Nephron (organoid): ENCODE measurements around the gene TAX1BP1.

Experiments
- H3K27ac Mint-ChIP-seq, 3 experiments: 2 replicates each; pipeline ENCODE4 v1.8.0; 2020; ENCODE audit warnings: mixed read lengths in 3 of 3, mild to moderate bottlenecking in 2 of 3, moderate library complexity in 1 of 3
- H3K27me3 Mint-ChIP-seq: 2 replicates; pipeline ENCODE4 v1.8.0; 2021; ENCODE audit warnings: low read depth, mild to moderate bottlenecking, moderate library complexity, mixed read lengths
- H3K36me3 Mint-ChIP-seq: 2 replicates; pipeline ENCODE4 v1.8.0; 2020; ENCODE audit warnings: low read depth, mixed read lengths
- H3K4me1 Mint-ChIP-seq: 2 replicates; pipeline ENCODE4 v1.8.0; 2020; ENCODE audit warnings: mixed read lengths
- H3K4me3 Mint-ChIP-seq, 3 experiments: 2 replicates each; pipeline ENCODE4 v1.8.0; 2020; ENCODE audit warnings: mild to moderate bottlenecking in 3 of 3, mixed read lengths in 3 of 3, moderate library complexity in 2 of 3
- H3K9me3 Mint-ChIP-seq: 2 replicates; pipeline ENCODE4 v1.8.0; 2020; ENCODE audit warnings: mixed read lengths
- TF ChIP-seq, protein P1 (sequence below), 3 experiments: fragments of 200-600 bp; sonication (generic); IDR thresholded peaks; one replicate each; pipeline ENCODE4 v1.5.0; 2021; ENCODE audit warnings: antibody characterized with exemption in 3 of 3; ENCODE audit not compliant: unreplicated experiment in 3 of 3

TAX1BP1 gene

DNA sequence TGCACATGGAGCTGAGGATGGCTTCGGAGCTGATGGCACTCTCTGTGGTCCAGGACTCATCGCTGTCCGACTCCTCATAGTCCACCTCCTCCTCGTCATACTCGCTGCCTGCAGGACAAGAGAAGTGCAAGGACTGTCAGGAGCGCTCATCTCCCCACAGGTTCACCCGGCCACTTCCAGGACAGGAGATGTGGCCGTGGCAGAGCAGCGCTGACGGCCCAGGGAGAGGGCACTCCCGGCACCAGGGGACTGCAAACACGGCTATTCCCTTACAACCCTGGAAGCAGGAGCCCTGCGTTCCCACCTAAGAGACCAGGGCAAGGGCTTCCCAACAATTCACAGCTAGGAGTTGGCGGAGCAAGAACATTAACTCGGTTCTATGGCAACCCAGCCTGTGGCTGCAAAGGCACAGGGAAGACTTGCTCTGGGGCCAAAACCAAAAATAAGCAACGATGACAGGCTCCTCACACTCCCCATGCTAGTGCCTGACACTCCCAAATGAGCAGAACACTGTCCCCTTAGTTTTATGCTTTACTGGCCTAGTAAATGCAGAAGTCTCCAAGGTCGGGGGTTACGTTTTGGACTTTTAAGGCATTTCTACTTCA lies 100.9 kb downstream of the TAX1BP1 start:
- Mint-ChIP-seq H3K36me3 (peaks cover 3% of the 10 kb centered on the region), H3K4me1 (peaks cover 12% of the 10 kb centered on the region), H3K4me3 (no peak overlapping the region), H3K27ac (no peak overlapping the region), H3K9me3 (no peaks in the 10 kb centered on the region), H3K27me3 (peaks cover 3% of the 10 kb centered on the region)
- TF ChIP-seq, protein P1, sequence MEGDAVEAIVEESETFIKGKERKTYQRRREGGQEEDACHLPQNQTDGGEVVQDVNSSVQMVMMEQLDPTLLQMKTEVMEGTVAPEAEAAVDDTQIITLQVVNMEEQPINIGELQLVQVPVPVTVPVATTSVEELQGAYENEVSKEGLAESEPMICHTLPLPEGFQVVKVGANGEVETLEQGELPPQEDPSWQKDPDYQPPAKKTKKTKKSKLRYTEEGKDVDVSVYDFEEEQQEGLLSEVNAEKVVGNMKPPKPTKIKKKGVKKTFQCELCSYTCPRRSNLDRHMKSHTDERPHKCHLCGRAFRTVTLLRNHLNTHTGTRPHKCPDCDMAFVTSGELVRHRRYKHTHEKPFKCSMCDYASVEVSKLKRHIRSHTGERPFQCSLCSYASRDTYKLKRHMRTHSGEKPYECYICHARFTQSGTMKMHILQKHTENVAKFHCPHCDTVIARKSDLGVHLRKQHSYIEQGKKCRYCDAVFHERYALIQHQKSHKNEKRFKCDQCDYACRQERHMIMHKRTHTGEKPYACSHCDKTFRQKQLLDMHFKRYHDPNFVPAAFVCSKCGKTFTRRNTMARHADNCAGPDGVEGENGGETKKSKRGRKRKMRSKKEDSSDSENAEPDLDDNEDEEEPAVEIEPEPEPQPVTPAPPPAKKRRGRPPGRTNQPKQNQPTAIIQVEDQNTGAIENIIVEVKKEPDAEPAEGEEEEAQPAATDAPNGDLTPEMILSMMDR (IDR thresholded peaks at IDR 0.05; ENCODE audit: unreplicated experiment in 3 of 3), result no peak

DNA sequence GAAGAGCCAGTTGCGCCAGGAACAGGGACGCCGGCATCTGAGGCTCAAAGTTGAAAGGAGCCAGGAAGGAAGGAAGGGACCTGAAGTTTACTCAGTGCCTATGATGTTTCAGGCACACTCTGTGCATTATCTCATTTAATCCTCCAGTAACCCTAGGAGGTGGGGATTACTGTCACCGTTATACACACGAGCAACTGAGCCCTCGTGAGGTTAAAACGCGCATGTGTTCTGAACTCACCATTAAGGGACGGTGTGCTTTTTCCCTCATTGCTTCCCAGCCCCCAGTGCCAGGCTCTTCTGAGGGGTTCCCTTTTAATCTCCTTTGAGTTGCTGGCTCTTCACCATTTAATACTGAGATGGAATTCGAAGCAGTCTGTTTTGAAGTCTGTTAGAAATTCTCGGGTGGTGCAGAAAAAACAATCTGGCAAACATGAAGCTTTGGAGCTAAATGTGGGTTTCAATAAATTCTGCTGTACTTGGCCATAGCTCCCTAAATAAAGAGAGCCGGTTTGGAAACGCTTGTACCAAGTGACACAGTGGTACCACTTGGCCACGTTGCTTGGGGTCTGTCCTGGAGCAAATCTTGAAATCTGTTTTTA lies 102.2 kb downstream of the TAX1BP1 start:
- Mint-ChIP-seq H3K36me3 (no peaks in the 10 kb centered on the region), H3K27ac (no peak overlapping the region), H3K4me3 (no peak overlapping the region), H3K4me1 (peaks cover 12% of the 10 kb centered on the region), H3K9me3 (no peaks in the 10 kb centered on the region), H3K27me3 (peaks cover 3% of the 10 kb centered on the region)
- TF ChIP-seq, protein P1 (IDR thresholded peaks at IDR 0.05; ENCODE audit: unreplicated experiment in 3 of 3), result no peak

DNA sequence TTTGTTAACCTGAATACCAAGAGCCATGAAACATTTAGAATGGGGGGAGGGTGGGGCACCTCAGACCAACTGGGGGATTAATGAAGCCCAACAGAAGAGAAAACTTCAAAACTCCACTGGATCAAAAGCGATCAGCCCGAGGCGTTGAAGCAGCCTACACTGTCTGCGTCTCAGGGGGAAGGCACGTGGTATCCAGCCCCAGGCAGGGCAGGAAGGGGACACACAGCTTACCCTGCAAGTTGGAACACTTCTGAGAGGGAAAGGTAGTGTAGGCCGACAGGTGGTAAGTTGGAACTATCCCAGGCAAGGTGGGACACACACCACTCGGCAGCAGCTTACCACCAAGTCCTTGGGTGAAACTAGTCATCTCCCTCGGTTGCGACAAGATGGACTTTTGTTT lies 102.9 kb downstream of the TAX1BP1 start:
- Mint-ChIP-seq H3K4me1 (peaks cover 12% of the 10 kb centered on the region), H3K9me3 (no peaks in the 10 kb centered on the region), H3K36me3 (no peaks in the 10 kb centered on the region), H3K27me3 (peaks cover 3% of the 10 kb centered on the region), H3K4me3 (no peak overlapping the region), H3K27ac (no peak overlapping the region)
- TF ChIP-seq, protein P1 (IDR thresholded peaks at IDR 0.05; ENCODE audit: unreplicated experiment in 3 of 3), result no peak

DNA sequence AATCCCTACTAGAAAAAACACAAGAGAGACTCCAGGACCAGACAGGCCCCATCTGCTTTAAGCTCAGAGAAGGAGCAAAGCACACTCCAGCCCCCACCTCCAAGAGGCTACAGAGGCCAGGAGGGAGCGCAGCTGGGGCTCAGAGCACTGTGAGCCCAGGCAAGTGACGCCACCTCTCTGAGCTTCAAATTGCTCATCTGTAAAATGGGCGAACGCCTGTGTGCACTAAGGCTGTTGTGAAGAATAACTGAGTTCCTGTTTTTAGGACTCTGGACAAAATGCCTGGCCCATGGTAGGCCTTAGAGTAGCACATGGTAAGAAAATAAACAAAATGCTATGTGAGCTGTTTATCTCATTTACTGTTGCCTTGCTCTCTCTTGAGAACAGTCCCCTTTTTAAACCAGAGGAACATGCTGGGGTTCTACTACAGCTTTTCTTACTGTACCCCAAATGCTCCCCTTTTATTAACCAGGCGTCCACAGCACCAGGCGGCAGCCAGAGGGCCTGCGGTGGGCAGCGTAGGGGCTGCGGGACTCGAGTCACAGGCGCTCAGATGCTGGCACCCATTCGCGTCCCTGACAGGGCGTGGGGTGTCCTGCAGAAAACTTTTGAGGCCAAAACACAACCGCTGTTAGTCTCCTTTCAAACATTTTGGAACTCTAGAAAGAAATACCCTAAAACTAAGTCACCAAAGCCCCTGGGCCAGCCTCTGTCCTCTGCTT lies 103.8 kb downstream of the TAX1BP1 start:
- H3K9me3 Mint-ChIP-seq, result no peaks in the 10 kb centered on the region
- no peak overlapping the region for H3K27ac Mint-ChIP-seq
- TF ChIP-seq, protein P1 (IDR thresholded peaks at IDR 0.05; ENCODE audit: unreplicated experiment in 3 of 3), result no peak
- no peak overlapping the region for H3K4me3 Mint-ChIP-seq
- H3K27me3 Mint-ChIP-seq, result peaks cover 3% of the 10 kb centered on the region
- peaks cover 12% of the 10 kb centered on the region for H3K4me1 Mint-ChIP-seq
- no peaks in the 10 kb centered on the region for H3K36me3 Mint-ChIP-seq

DNA sequence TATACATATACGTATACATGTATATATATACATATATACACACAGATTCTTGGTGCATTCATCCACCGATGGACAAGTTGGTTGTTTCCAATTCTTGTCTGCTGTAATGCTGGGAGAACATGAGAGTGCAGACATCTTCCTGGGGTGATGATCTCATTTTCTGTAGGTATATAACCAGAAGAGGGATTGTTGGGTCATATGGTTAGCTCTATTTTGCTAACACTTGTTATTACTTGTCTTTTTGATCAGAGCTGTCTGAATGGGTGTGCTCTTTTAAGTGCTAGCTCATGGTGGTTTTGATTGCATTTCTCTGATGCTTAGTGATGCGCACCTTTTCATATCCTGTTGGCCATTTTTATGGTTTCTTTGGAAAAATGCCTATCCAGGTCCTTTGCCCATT lies 106.4 kb downstream of the TAX1BP1 start:
- Mint-ChIP-seq H3K4me3 (no peak overlapping the region), H3K4me1 (peaks cover 12% of the 10 kb centered on the region), H3K9me3 (no peaks in the 10 kb centered on the region), H3K27ac (no peak overlapping the region), H3K27me3 (peaks cover 3% of the 10 kb centered on the region), H3K36me3 (no peaks in the 10 kb centered on the region)
- TF ChIP-seq, protein P1 (IDR thresholded peaks at IDR 0.05; ENCODE audit: unreplicated experiment in 3 of 3), result no peak
